Stomach (tissue), 9 donors: ENCODE results near the gene PGA3. TPM values are rescaled to one million over a fixed set of nuclear protein-coding genes. Genes with fewer than 3 reads are reported as not detected.
"Not testable (repeated sequence)": the region's sequence is repeated elsewhere in the genome, so short reads cannot be mapped to it uniquely, and the experiment has no call there.

Experiments
- DNase-seq, 2 donors: peaks; one replicate each; pipeline versions ENCODE4 v3.0.0 to v3.0.0-alpha.2; 2013 to 2019
- H3K27ac ChIP-seq, 5 donors: fragments of 200-600 bp in 4 of 5; sonication (generic) in 4 of 5; one replicate each; pipeline ENCODE4 v1.5.1; 2013 to 2019; ENCODE audit warnings: mild to moderate bottlenecking in 1 of 5, moderate library complexity in 1 of 5
- H3K27me3 ChIP-seq, 3 donors: fragments of 200-600 bp; sonication (generic); one replicate each; pipeline ENCODE4 v1.5.1; 2017 to 2019; ENCODE audit warnings: mixed run types in 1 of 3
- H3K36me3 ChIP-seq, 4 donors: fragments of 200-600 bp; sonication (generic); 1 replicate in 3 of 4; 2 replicates in 1 of 4; pipeline ENCODE4 v1.5.1; 2016 to 2019
- H3K4me1 ChIP-seq, 4 donors: fragments of 200-600 bp; sonication (generic); one replicate each; pipeline ENCODE4 v1.5.1; 2016 to 2019
- H3K4me3 ChIP-seq, 4 donors: fragments of 200-600 bp; sonication (generic) in 3 of 4; one replicate each; pipeline ENCODE4 v1.5.1; 2016 to 2019; ENCODE audit warnings: mild to moderate bottlenecking in 1 of 4
- H3K9me3 ChIP-seq, 4 donors: fragments of 200-600 bp; sonication (generic); one replicate each; pipeline ENCODE4 v1.5.1; 2016 to 2019
- POLR2AphosphoS5 ChIP-seq, 3 donors: sonication (generic); formaldehyde crosslinking; IDR thresholded peaks; one replicate each; pipeline ENCODE4 v1.6.1; 2016; ENCODE audit warnings: antibody characterized with exemption in 3 of 3
- WGBS, 5 donors: extraction: QIAGEN DNeasy Blood & Tissue Kit in 3 of 5; methylation state at CpG; one replicate each; pipeline versions ENCODE4 v1.1.5 to v1.1.7; 2013 to 2018; 5-methylcytosine and 5-hydroxymethylcytosine counted together
- intact Hi-C: fragments of 100-400 bp; cut with DNase I; formaldehyde crosslinking; loops from one replicate; pipeline ENCODE4 v1.15.1; 2023; ENCODE audit warnings: low total_unique reads
- polyA plus RNA-seq, 3 donors: library from polyadenylated mRNA; stranded (reverse); fragments of 200-250 nt; gene quantifications; one replicate each; pipeline ENCODE4 v1.2.3, GENCODE V29; 2013
- total RNA-seq, 5 donors: library from RNA; depleted of rRNA; stranded (reverse); fragments of >200 nt; gene quantifications; one replicate each; pipeline versions ENCODE4 v1.1.0 to v1.2.3, GENCODE V29; 2014 to 2016
- donor health status: healthy with polysubstance abuse.
- donor health status: Bipolar disorder and iron deficiency.
- donor health status: healthy.

PGA3 gene
- total and polyA plus RNA-seq, 8 donors: 367 to 73,485 (median 18,470) TPM

GRCh38 chr11:61231585-61231984 lies 28.3 kb downstream of the PGA3 start:
- no CpG with 5 or more reads among the region's 5 CpGs for WGBS, 5 donors
- intact Hi-C loops, H3K27me3 ChIP-seq: not testable (repeated sequence)

GRCh38 chr11:61232548-61233145 lies 29.3 kb downstream of the PGA3 start:
- H3K27ac ChIP-seq, DNase-seq, H3K27me3 ChIP-seq, intact Hi-C loops, H3K4me1 ChIP-seq, H3K4me3 ChIP-seq, H3K36me3 ChIP-seq, H3K9me3 ChIP-seq: not testable (repeated sequence)
- WGBS, 5 donors: no CpG with 5 or more reads among the region's 3 CpGs

More at GRCh38 chr11:61231585-61231984, 28.3 kb downstream of the PGA3 start:
- not testable (repeated sequence) for H3K4me3 ChIP-seq, H3K36me3 ChIP-seq, H3K4me1 ChIP-seq, H3K27ac ChIP-seq, DNase-seq, H3K9me3 ChIP-seq
- peak in 1 of 3 donors; percentile 73 for TF ChIP-seq POLR2AphosphoS5 (IDR thresholded peaks at IDR 0.05)

- H3K27me3 ChIP-seq, intact Hi-C loops, H3K9me3 ChIP-seq, H3K4me1 ChIP-seq, DNase-seq, H3K4me3 ChIP-seq, H3K27ac ChIP-seq, H3K36me3 ChIP-seq: not testable (repeated sequence)
- WGBS, 5 donors: no CpG with 5 or more reads among the region's 4 CpGs
These were observed 33.8 kb downstream of the PGA3 start for GRCh38 chr11:61237130-61237529.

GRCh38 chr11:61240288-61240687 lies 37.0 kb downstream of the PGA3 start:
- DNase-seq, H3K4me1 ChIP-seq, intact Hi-C loops, H3K4me3 ChIP-seq, H3K27me3 ChIP-seq, H3K9me3 ChIP-seq, H3K36me3 ChIP-seq, H3K27ac ChIP-seq: not testable (repeated sequence)
- WGBS, 5 donors: 66 to 77% (median 76%) methylated on average over 7 to 8 of the region's 8 CpGs

DNA sequence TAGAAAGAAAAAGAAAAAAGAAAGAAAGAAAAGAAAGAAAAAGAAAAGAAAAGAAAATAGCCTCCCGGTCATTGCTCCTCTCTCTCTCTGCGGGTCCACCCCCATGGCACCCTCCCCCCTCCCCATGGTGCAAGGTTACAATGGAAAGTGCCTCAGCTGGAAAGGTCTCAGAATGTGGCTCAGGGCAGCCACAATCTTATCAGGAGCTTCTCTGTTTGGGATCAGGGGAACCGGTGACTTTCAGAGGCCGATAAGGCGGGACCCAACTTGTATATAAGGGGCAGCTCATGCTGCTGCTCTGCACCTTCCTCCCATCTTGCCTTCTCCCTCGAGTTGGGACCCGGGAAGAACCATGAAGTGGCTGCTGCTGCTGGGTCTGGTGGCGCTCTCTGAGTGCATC lies 37.6 kb downstream of the PGA3 start, which contains the start of gene PGA5:
Gene PGA5, plus strand, starts transcription at position 301 of the 400 bp plus-strand sequence. Its CDS starts 52 bp downstream, at position 353.
- H3K4me3 ChIP-seq, DNase-seq, intact Hi-C loops, H3K4me1 ChIP-seq, H3K9me3 ChIP-seq, H3K36me3 ChIP-seq, H3K27me3 ChIP-seq, H3K27ac ChIP-seq: not testable (repeated sequence)
- WGBS, 5 donors: no CpG with 5 or more reads among the region's 8 CpGs

DNA sequence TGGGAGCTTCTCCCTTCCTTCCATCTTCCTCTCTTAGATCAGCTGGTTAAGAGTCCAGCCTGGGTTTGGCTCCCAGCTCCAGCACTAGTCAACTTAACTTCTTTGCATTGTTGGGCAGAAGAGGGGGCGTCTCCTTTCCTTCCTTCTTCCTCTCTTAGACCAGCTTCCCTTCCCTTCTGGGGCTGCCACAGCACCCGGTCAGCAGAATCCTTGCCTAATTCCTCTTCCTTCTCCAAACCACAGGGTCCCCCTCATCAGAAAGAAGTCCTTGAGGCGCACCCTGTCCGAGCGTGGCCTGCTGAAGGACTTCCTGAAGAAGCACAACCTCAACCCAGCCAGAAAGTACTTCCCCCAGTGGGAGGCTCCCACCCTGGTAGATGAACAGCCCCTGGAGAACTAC lies 38.2 kb downstream of the PGA3 start:
- H3K9me3 ChIP-seq, H3K27ac ChIP-seq, intact Hi-C loops, DNase-seq, H3K36me3 ChIP-seq, H3K4me1 ChIP-seq, H3K27me3 ChIP-seq, H3K4me3 ChIP-seq: not testable (repeated sequence)
- WGBS, 5 donors: no CpG with 5 or more reads among the region's 5 CpGs

DNA sequence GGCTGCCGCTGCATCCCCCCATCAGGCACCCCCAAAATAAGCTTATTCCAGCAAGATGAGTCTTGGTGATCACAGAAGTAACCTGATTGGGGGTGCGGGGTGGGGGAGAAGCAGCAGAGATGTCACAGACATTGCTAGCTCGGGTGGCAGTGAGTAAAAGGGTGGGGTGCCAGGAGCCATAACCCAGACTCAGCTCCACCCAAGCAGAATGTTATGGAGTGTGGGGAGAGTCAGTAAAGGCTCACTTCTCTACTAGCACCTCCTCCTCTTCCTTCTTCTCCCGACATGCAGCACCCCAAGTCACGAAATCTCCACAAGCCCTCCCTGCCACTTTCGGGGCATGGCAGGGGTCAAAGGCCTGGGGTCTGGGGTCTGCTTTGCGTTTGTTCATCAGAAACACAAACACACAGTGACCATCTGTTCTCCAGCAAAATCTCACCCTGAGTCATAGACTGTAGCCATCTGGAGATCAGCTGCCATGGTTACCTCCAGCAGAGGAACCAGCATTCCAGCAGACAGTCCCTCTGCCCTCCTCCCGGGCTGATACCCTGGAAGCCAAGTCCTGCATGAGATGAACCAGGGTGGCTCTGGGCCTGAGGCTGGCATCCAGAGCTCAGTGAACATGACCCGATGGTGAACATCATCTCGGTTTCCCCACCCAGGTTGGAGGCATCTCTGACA lies 42.1 kb downstream of the PGA3 start:
- H3K9me3 ChIP-seq, intact Hi-C loops, DNase-seq, H3K27ac ChIP-seq, H3K36me3 ChIP-seq, H3K4me3 ChIP-seq, H3K4me1 ChIP-seq, H3K27me3 ChIP-seq: not testable (repeated sequence)
- no CpG with 5 or more reads among the region's 10 CpGs for WGBS, 5 donors

DNA sequence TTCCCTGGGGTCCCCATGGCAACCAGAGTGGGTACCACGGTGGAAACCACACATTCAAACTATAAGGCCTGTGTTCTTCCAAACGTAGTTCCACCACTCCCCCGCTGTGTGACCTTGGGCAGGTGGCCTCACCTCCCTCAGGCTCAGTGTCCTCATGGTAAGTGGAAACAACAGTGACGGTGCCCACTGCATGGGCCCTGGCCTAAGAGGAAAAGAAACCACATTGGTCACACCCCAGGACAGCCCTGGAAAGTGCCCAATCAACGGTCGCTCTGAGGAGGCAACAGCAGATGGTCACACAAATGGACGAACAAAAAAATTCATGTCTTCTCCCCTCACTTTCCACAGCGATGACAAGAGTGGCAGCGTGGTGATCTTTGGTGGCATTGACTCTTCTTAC lies 44.8 kb downstream of the PGA3 start:
- intact Hi-C loops, H3K27ac ChIP-seq, H3K4me1 ChIP-seq, H3K4me3 ChIP-seq, DNase-seq, H3K27me3 ChIP-seq, H3K9me3 ChIP-seq, H3K36me3 ChIP-seq: not testable (repeated sequence)
- WGBS, 5 donors: 69 to 89% (median 80%) methylated on average over 8 to 9 of the region's 9 CpGs

- H3K4me1 ChIP-seq, DNase-seq, H3K36me3 ChIP-seq, H3K27ac ChIP-seq, H3K4me3 ChIP-seq, intact Hi-C loops, H3K9me3 ChIP-seq, H3K27me3 ChIP-seq: not testable (repeated sequence)
- WGBS, 5 donors: 68 to 79% (median 78%) methylated on average over 8 of the region's 8 CpGs
These were observed 45.9 kb downstream of the PGA3 start for GRCh38 chr11:61249201-61249600.

GRCh38 chr11:61250796-61251765 lies 47.8 kb downstream of the PGA3 start:
- H3K4me3 ChIP-seq, H3K4me1 ChIP-seq, H3K9me3 ChIP-seq, H3K27ac ChIP-seq, H3K27me3 ChIP-seq, H3K36me3 ChIP-seq, intact Hi-C loops: not testable (repeated sequence)
- peak in 1 of 2 donors; percentile 61 for DNase-seq
- WGBS, 5 donors: 51 to 62% (median 60%) methylated on average over 20 of the region's 20 CpGs

- H3K27ac ChIP-seq, DNase-seq, H3K27me3 ChIP-seq, H3K4me3 ChIP-seq, H3K9me3 ChIP-seq, H3K36me3 ChIP-seq, H3K4me1 ChIP-seq, intact Hi-C loops: not testable (repeated sequence)
- 44 to 71% (median 58%) methylated on average over 1 of the region's 1 CpG for WGBS, 5 donors
These were observed 49.0 kb downstream of the PGA3 start for GRCh38 chr11:61252332-61252731.
